ENCODE measurements around the gene PFN1.
"Not testable (repeated sequence)": the region's sequence is repeated elsewhere in the genome, so short reads cannot be mapped to it uniquely, and the experiment has no call there.

PFN1 gene

DNA sequence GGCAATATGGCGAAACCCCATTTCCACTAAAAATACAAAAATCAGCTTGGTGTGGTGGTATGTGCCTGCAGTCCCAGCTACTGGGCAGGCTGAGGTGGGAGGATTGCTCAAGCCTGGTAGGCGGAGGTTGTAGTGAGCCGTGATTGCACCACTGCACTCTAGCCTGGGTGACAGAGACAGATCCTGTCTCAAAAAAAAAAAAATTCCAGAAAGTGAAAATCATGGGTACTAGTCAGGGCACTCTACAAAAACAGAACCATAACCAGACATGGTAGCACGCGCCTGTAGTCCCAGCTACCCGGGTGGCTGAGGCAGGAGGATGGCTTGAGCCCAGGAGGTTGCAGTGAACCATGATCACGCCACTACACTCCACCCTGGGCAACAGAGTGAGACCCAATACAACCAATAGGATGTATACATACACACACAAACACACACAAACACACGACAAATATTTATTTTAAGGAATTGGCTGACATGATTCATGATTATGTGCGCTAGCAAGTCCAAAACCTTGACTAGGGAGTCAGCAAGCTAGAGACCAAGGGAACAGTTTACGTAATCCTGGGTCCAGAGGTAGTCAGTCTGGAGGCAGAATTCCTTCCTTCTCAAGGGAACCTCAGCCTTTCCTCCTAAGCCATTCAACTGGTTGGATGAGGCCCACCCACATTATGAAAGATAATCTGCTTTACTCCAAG is 27.8 kb downstream of the PFN1 start:
- DNase-seq = peak; percentile 47

DNA sequence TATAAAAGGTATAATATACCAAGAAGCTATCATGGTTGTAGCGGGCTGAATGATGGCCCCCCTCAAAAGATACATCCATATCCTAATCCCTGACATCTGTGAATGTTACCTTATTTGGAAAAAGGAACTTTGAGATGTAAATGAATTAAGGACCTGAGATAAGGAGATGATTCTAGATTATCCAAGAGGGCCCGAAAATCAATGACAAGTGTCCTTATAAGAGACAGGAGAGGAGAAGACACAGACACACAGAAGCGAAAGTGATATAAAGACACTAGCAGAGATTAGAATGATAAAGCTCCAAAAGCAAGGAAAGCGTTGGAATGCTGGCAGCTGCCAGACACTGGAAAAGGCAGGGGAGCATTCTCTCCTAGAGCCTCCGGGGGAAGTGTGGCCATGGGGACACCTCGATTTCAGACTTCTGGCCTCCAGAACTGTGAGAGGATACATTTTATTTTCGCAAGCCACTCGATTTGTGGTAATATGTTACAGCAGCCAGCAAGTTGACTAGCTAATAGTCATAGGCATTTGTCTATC is 28.8 kb downstream of the PFN1 start:
- DNase-seq = no peak

DNA sequence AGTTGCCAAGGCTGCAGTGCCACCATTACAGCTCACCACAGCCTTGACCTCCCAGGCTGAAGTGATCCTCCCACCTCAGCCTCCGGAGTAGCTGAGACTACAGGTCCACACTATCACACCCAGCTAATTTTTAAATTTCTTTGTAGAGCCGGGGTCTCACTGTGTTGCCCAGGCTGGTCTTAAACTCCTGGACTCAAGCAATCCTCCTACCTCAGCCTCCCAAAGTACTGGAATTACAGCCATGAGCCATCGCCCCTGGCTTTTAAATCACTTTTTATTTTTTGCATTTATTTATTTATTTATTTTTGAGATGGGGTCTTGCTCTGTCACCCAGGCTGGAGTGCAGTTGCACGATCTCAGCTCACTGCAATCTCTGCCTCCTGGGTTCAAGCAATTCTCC is 33.8 kb downstream of the PFN1 start:
- not testable (repeated sequence) for DNase-seq

DNA sequence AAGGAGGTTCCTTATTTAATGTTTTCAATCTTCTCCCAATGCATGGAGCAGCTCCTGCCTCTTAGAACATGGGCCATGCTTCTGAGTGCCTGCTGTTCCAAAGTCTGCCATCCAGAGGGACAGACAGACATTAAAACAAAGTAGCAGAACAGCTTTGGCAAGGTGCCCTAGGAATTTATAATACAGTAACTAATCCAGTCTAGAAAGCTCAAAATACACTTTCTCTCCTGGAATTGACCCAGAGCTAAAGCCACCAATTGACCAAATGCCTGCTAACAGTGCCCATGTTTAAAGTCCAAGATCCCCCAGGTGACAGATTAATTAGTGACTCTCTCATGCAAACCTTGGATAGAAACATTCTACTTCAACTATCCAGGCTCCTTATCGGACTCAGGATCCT is 34.3 kb downstream of the PFN1 start:
- no peak for DNase-seq

DNA sequence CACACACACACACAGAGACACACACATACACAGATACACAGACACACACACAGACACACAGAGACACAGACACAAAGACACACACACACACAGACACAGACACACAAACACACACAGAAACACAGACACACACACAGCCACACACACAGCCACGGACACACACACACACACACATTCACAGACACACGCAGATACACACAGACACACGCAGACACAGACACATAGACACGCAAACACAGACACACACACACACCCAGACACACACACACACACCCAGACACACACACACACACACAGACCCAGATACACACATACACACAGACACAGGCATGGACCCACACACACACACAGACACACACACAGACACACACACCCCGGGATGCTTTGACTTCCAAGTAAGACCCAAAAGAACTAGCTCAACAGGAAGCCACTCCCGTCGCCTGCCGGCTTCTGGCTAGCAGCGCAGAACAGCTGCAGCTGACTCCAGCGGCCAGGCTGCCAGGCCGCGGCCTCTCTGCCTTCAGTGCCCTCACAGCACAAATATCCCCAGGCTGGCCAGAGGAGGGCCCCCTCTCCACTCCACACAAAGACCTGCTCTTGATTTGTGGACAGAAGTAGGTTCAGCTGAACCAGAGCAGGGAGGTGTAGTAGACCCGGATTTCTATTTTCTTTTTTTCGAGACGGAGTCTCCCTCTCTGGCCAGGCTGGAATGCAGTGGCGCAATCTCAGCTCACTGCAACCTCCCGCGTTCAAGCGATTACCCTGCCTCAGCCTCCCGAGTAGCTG is 39.4 kb downstream of the PFN1 start:
- DNase-seq = peak; percentile 86

DNA sequence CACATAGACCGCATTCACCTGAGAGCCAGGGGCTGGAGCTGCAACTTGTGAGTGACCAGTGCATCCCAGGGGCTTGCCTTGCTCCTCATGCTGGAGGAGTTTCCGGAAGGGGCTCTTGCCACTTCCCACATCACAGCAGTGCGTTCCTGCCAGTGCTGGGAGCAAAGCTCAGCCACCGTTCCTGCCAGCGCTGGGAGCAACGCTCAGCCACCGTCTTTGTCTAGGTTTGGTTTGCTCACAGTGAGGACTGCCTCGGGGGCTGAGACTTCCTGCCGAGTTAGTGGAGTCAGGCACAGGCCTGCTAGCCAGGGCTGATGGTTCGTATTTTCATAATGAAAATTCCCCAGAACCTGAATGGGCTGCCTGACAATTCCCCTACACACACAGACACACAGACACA is 40.0 kb downstream of the PFN1 start:
- DNase-seq = no peak

DNA sequence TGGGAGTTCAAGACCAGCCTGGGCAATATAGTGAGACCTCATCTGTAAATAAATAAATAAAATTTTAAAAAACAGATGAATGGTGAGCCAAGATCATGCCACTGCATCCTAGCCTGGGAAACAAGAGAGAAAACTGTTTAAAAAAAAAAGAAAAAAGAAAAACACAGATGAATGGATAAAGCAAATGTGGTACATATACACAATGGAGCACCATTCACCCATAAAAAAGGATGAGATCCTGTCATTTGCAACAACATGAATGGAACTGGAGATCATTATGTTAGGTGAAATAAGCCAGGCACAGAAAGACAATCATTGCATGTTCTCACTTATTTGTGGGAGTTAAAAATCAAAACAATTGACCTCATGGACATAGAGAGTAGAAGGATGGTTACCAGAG is 41.7 kb downstream of the PFN1 start:
- not testable (repeated sequence) for DNase-seq

DNA sequence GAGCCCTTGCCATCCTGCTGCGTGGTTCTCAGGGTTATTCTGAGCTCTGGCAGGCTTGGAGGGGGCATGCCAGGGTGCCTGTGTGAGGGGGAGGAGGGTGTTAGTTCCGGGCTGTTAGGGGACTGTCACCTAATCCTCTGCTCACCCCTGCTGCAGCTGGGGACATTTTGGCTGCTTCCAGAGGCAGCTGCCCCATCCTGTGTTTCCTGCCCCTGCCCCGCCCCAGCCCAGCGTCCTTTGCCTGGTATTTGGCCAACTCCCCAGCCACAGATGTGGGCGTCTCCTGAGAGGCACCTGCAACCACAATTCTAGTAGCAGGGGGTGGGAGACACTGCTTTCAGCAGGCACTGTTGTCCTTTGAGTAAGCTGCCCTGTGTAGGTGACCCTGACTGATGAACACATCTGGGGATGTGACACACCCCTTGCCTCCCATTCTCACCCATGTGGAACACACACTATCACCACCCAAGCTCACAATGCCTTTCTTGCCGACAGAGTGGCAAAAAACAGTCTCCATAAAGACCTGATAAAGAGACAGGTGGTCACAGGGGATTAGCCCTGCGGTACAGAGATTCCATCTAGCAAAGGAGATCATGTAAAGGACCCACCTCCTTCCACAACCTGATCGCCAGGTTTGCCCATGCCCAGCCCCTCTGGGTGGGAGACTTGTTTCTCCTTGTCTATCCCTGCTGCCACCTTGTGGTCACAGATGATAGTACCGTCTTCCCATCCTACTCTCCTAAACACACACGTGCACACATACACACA is 45.1 kb downstream of the PFN1 start, which contains the start of gene CHRNE:
TSS of gene CHRNE (minus strand) at position 48 of the 768 bp plus-strand sequence. CDS start at position 13, 35 bp downstream.
- DNase-seq = peak; percentile 80

DNA sequence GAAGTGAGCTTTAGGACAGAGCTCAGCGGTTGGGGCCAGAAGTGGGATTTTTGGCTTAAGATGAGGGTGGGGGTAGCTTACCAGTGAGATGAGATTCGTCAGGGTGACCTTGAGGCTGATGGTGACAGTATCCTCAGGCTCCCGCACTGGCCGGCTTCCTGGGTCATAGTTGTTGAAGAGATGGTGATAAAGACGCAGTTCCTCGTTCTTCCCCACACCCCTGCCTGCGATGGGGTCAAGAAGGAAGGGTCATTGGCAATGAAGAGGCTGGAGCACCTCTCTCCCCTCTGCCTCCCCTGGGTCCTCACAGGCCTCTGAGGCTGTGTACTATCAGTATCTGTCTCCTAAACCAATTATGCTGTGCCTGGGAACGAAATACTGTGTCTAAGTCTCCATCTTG is 45.8 kb downstream of the PFN1 start:
- DNase-seq = no peak

DNA sequence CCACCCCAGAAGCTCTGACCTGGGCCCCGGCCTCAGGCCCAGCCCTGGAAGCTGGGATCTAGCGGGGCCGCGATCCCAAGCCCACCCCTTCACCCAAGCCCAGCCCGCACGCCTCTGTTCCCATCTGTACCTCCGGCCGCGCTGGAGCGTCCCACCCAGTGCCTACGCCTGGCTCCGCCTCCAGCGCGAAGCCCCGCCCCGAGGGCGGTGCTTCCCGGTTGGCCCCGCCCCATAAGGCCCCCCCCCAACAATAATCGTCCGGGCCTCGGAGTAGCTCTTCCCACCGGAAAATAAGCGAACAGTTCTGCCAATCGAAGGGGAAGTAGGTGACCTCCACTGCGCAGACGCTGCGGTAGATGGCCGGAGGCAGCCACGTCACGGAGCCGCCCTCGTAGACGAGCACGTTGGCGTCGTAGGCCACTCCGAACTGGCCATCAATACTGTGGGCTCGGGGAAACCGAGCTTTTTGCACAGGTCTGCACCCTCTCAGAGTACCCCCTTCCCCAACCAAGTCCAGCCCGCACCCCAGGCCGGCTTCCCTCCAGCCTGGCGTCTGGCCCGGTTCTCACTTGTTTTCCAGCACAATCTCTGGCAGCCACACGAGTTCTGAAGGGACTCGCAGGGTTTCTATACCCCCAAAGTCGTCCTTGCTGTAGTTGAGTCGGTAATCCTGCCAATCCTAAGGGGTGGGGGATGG is 46.5 kb downstream of the PFN1 start:
- DNase-seq = peak; percentile 78

DNA sequence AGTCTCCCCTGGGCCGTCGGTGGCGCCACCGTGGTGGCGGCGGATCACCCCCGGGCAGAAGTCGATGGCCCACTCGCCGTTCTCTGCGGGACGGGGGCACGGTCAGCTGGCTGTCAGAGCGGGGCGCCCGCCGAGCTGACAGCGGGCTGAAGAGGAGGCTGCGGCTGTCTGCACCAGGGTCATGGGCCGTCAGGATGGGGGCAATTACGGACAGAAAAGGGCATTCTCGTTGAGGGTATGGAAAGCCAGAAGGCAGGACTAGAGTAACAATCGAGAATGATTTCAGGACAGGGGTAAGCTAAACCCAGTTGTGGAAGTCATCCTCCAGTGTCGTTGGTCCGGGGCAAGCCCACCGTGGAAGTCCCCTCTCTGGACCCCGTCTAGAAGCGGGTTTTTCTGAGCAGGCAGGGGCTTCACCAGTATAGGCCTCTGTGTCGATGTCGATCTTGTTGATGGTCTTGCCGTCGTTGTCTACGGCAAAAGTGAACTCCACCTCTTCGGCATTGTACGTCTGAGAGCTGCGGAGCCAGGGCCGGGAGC is 47.2 kb downstream of the PFN1 start:
- no peak for DNase-seq

DNA sequence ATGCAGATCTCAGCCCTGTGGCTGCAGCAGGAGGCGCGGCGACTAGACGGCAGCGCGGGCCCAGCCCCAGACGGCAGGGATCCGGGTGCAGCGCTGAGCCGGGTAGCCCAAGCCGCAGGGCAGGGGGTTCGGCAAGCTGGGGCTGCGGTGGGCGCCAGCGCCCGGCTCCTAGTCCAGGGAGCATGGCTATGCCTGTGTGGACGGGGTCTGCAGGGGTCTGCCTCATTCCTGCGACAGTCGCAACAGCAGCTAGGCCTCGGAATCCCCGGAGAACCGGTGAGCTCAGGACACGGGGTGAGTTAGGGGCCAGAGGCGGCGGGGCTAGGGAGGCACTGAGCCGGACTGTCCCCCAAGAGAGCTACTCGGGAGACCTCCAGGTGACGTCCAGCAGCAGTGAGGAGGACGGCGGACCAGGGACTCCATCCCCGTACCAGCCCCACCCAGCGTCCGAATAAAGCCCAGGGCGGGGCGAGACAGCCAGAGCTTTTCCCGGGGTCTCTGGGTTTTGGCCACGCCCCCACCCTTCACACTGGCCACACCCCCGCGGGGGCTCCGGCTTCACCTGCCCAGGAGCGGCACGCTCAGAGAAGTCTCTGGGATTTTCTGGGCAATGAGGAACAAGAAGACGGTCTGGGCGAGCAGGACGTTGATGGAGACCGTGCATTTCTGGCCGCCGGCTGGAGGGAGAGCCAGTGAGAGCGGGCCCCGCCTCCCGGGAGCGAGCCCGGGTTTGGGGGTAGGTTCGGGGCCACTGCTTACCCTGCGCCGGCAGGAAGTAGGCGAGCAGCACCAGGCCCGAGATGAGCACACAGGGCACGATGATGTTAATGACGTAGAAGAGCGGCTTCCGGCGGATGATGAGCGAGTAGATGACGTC is 47.9 kb downstream of the PFN1 start:
- peak; percentile 90 for DNase-seq

DNA sequence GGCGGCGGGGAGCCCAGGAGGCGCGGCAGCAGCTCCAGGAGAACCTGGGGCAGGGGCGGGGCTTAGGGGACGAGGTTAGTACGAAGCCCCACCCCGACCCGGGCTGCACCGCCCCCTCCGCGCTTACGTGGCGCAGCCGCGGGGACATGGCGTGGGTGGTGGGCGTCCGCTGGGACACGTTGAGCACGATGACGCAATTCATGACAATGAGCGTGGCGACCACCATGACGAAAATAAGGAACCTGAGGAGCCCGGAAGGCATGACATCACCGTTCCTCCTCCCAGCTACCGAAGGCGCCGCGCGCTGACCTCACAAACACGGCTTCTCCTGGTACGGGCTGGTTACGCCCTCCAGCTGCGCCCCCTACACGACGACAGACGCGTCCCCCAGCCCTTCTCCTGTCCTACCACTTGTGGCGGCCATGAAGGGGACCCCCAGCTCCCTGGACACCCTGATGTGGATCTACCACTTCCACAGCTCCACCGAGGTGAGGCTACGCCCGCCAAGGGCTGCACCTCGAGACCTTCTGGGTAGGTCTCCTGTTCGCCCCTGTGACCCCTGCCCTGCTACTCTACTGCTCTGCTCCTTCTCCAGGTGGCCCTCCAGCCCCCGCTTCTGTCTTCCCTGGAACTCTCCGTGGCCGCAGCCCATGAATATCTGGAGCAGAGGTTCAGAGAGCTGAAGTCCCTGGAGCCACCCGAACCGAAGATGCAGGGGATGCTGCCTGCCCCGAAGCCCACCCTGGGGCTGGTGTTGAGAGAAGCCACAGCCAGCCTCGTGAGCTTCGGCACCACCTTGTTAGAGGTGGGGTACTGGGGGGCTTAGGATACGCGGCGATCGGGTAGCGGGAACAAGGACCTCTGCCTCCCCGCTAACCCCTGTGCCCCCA is 48.7 kb downstream of the PFN1 start, which contains the start of gene C17orf107:
TSS of gene C17orf107 (plus strand) at position 196 of the 890 bp plus-strand sequence. CDS start at position 423, 227 bp downstream.
- peak; percentile 97 for DNase-seq

DNA sequence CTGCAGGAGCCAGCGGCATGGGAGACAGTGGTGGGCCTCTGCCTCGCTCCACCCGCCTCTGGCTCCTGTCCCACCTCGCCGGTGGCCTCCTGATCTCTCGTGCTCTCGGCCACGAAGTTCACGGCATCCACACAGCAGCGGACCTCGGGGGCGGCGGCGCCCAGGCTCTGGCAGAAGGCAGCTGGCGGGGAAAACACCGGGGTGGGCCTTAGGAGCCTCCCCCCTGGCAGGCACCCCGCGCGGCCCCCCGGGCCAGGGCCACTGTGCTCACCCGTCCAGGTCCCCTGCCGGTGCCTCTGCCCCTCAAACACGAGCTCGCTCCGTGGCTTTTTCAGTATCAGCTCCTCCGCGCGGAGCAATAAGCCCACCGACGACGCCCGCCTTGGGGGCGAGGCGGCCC is 49.4 kb downstream of the PFN1 start:
- DNase-seq = no peak

DNA sequence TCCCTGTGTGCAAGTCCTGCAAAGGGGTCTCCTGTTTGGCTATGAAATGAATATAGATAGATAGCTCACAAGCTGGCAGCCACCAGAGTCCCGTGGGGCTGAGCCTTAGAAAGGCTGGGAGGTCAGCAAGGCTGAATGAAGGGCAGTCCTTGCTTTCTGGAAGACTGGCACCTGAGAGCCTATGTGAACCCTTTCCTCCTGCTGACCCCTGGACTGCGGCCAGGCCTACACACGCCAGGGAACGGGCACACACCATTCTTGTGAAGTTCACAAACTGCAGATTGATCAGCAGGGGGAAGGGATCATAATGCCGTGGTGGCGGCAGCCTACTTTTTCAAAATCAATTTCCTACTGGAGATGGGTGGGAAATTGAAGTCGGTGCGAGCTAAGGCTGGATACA is 50.0 kb downstream of the PFN1 start:
- DNase-seq = no peak

DNA sequence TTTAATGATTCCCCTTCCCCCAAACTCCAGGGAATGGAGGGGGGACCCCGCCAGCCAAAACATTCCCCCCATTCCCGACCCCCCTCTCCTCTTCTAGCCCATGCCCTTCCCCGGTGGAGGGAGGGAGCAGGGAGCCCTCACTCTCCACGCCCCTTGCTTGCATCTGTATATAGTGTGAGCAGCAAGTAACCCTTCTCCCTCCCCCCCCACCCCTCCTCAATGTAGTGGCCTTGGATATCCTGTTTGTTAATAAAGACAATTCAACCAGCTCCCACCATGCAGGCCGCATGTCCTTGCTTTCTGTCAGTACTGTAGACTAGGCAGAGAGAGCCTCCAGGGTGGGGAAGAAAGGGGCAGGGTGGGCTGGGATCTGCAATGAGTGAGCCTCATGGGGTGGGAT is 50.5 kb downstream of the PFN1 start:
- DNase-seq = no peak

DNA sequence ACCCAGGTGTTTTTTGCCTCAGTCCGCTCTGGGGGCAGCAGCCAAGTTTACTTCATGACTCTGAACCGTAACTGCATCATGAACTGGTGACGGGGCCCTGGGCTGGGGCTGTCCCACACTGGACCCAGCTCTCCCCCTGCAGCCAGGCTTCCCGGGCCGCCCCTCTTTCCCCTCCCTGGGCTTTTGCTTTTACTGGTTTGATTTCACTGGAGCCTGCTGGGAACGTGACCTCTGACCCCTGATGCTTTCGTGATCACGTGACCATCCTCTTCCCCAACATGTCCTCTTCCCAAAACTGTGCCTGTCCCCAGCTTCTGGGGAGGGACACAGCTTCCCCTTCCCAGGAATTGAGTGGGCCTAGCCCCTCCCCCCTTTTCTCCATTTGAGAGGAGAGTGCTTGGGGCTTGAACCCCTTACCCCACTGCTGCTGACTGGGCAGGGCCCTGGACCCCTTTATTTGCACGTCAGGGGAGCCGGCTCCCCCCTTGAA is 51.1 kb downstream of the PFN1 start:
- DNase-seq = no peak

DNA sequence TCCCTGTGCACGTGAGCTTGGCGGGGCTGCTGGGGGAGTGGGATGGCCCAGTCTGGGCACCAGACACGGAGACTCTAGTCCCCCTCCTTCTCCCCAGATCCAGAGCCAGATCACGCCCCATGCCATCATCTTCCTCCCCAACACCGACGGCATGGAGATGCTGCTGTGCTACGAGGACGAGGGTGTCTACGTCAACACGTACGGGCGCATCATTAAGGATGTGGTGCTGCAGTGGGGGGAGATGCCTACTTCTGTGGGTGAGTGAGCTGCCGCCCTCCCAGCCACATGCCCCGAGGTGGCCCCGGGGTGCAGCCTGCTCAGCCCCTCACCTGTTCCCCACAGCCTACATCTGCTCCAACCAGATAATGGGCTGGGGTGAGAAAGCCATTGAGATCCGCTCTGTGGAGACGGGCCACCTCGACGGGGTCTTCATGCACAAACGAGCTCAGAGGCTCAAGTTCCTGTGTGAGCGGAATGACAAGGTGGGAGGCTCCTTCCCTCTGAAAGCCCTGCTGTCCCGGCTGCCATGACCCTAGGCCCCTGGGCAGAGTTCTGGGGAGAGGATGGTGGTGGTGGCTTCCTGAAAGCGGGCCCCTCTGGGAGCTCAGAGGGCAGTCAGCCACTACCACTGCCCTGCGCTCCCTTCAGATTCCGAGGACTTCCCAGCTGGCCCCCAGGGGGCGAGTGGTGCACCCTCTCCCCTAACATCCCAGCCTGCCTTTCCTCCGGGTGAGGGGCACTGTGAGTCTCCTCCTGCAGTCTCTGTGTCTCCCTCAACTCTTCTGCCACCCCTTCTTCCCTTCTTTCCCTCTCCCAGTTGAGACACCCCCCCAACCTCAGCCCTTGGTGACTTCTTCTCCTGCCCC is 51.8 kb downstream of the PFN1 start:
- DNase-seq = no peak
